ENCODE results near the gene CLEC4E. TPM values are rescaled to one million over a fixed set of nuclear protein-coding genes. Genes with fewer than 3 reads are reported as not detected.
A peak's percentile ranks its signal among the peaks of the same experiment; 100 is the strongest.
"Not testable (repeated sequence)": the region's sequence is repeated elsewhere in the genome, so short reads cannot be mapped to it uniquely, and the experiment has no call there.

CLEC4E gene
- total RNA-seq, 4 donors from 2014 or later: 1.4 TPM; not detected in 3

- no peak for TF ChIP-seq POLR2A (IDR thresholded peaks at IDR 0.05)
- TF ChIP-seq EP300 (IDR thresholded peaks at IDR 0.05): no peak
- H3K4me1 ChIP-seq: no peaks in the 10 kb centered on the region
- DNase-seq (ENCODE audit: low spot score in 2 of 2): no peak
- H3K36me3 ChIP-seq: no peaks in the 10 kb centered on the region
- H3K9me3 ChIP-seq: no peaks in the 10 kb centered on the region
- H3K27me3 ChIP-seq: peaks cover 9% of the 10 kb centered on the region
- WGBS: 91% methylated on average over 2 of the region's 2 CpGs
- no peak overlapping the region for H3K4me3 ChIP-seq
- no peak overlapping the region for H3K27ac ChIP-seq
Measured at GRCh38 chr12:8548192-8548591, 7.5 kb upstream of the CLEC4E start.

- peaks cover 9% of the 10 kb centered on the region for H3K27me3 ChIP-seq
- 64% methylated on average over 2 of the region's 2 CpGs for WGBS
Measured at GRCh38 chr12:8547645-8548044, 6.9 kb upstream of the CLEC4E start.

GRCh38 chr12:8546591-8546990 lies 5.9 kb upstream of the CLEC4E start:
- DNase-seq (ENCODE audit: low spot score in 2 of 2): no peak
- Histone ChIP-seq H3K4me1 (no peaks in the 10 kb centered on the region), H3K9me3 (no peaks in the 10 kb centered on the region), H3K27me3 (peaks cover 9% of the 10 kb centered on the region), H3K27ac (no peak overlapping the region), H3K4me3 (no peak overlapping the region), H3K36me3 (no peaks in the 10 kb centered on the region)
- 86% methylated on average over 3 of the region's 3 CpGs for WGBS
- TF ChIP-seq EP300 (IDR thresholded peaks at IDR 0.05): no peak
- TF ChIP-seq, protein P1, sequence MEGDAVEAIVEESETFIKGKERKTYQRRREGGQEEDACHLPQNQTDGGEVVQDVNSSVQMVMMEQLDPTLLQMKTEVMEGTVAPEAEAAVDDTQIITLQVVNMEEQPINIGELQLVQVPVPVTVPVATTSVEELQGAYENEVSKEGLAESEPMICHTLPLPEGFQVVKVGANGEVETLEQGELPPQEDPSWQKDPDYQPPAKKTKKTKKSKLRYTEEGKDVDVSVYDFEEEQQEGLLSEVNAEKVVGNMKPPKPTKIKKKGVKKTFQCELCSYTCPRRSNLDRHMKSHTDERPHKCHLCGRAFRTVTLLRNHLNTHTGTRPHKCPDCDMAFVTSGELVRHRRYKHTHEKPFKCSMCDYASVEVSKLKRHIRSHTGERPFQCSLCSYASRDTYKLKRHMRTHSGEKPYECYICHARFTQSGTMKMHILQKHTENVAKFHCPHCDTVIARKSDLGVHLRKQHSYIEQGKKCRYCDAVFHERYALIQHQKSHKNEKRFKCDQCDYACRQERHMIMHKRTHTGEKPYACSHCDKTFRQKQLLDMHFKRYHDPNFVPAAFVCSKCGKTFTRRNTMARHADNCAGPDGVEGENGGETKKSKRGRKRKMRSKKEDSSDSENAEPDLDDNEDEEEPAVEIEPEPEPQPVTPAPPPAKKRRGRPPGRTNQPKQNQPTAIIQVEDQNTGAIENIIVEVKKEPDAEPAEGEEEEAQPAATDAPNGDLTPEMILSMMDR (IDR thresholded peaks at IDR 0.05): no peak
- no peak for TF ChIP-seq POLR2AphosphoS5 (IDR thresholded peaks at IDR 0.05)
- no peak for TF ChIP-seq POLR2A (IDR thresholded peaks at IDR 0.05)

More at GRCh38 chr12:8547645-8548044, 6.9 kb upstream of the CLEC4E start:
- H3K27ac ChIP-seq: no peak overlapping the region
- no peak overlapping the region for H3K4me3 ChIP-seq
- TF ChIP-seq POLR2AphosphoS5 (IDR thresholded peaks at IDR 0.05): no peak
- TF ChIP-seq POLR2A (IDR thresholded peaks at IDR 0.05): no peak
- TF ChIP-seq, protein P1 (IDR thresholded peaks at IDR 0.05): no peak
- TF ChIP-seq EP300 (IDR thresholded peaks at IDR 0.05): no peak
- no peak for DNase-seq (ENCODE audit: low spot score in 2 of 2)
- H3K36me3 ChIP-seq: no peaks in the 10 kb centered on the region
- H3K9me3 ChIP-seq: no peaks in the 10 kb centered on the region
- H3K4me1 ChIP-seq: no peaks in the 10 kb centered on the region

DNA sequence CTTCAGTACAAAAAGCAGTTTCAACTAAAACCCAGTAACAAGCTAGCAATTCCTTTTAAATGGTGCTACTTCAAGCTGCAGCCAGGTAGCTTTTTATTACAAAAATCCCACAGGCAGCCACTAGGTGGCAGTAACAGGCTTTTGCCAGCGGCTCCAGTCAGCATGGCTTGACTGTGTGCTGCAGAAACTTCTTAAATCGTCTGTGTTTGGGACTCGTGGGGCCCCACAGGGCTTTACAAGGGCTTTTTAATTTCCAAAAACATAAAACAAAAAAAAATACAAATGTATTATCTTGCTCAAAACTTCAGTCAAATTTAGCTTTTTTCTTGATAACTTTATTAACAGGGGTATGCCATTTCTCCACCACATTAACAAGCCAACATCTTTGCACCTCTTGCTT lies 3.6 kb upstream of the CLEC4E start:
- Histone ChIP-seq H3K4me3 (no peak overlapping the region), H3K9me3 (no peaks in the 10 kb centered on the region), H3K27ac (no peak overlapping the region), H3K27me3 (peaks cover 9% of the 10 kb centered on the region), H3K36me3 (no peaks in the 10 kb centered on the region), H3K4me1 (no peaks in the 10 kb centered on the region)
- no peak for DNase-seq (ENCODE audit: low spot score in 2 of 2)
- 0% methylated on average over 3 of the region's 3 CpGs for WGBS
- TF ChIP-seq EP300 (IDR thresholded peaks at IDR 0.05): no peak
- no peak for TF ChIP-seq POLR2A (IDR thresholded peaks at IDR 0.05)
- TF ChIP-seq, protein P1 (IDR thresholded peaks at IDR 0.05): peak; percentile 72 to 82
- TF ChIP-seq POLR2AphosphoS5 (IDR thresholded peaks at IDR 0.05): no peak

- H3K9me3 ChIP-seq: no peaks in the 10 kb centered on the region
- H3K4me3 ChIP-seq: no peak overlapping the region
- TF ChIP-seq POLR2AphosphoS5 (IDR thresholded peaks at IDR 0.05): no peak
- no peak for TF ChIP-seq EP300 (IDR thresholded peaks at IDR 0.05)
- no peak for TF ChIP-seq POLR2A (IDR thresholded peaks at IDR 0.05)
- TF ChIP-seq, protein P1 (IDR thresholded peaks at IDR 0.05): no peak
- no peak overlapping the region for H3K27ac ChIP-seq
- no peak for DNase-seq (ENCODE audit: low spot score in 2 of 2)
- no peaks in the 10 kb centered on the region for H3K36me3 ChIP-seq
- 81% methylated on average over 10 of the region's 10 CpGs for WGBS
- H3K27me3 ChIP-seq: peaks cover 4% of the 10 kb centered on the region
- H3K4me1 ChIP-seq: no peaks in the 10 kb centered on the region
Measured at GRCh38 chr12:8541562-8541961, 857 bp upstream of the CLEC4E start.

DNA sequence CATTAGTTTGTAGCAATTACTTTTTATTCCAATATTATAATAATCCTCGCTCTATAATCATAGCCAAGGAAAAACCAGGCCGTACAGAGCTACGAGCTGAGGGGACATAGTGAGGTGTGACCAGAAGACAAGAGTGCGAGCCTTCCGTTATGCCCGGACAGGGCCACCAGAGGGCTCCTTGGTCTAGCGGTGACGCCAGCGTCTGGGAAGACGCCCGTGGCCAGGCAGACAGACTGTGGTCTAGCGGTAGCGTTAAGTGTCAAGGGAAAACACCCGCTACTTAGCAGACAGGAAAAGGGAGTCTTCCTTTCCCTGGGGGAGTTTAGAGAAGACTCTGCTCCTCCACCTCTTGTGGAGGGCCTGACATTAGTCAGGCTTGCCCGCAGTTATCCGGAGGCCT lies 2.9 kb downstream of the CLEC4E start:
- 95% methylated on average over 16 of the region's 16 CpGs for WGBS
- not testable (repeated sequence) for H3K36me3 ChIP-seq; H3K4me1 ChIP-seq; H3K27ac ChIP-seq; H3K9me3 ChIP-seq; H3K27me3 ChIP-seq; H3K4me3 ChIP-seq; DNase-seq (ENCODE audit: low spot score in 2 of 2)
